HEK293T (cell line): ENCODE results near the gene ARHGEF10L.

Experiments used
- CTCF ChIA-PET: fragments of 350-600 bp; formaldehyde crosslinking; extraction: SDS; loops from one replicate; lab custom pipeline; 2021; ENCODE audit warnings: antibody characterized with exemption, inconsistent platforms; lab: Yijun Ruan, JAX
- POLR2A ChIA-PET: fragments of 350-600 bp; formaldehyde crosslinking; extraction: SDS; loops from one replicate; lab custom pipeline; 2020; ENCODE audit warnings: antibody characterized with exemption, inconsistent platforms; lab: Yijun Ruan, JAX
- DNase-seq: peaks from one replicate; pipeline ENCODE4 v3.0.0; 2012; ENCODE audit warnings: mixed read lengths; ENCODE audit errors: extremely low spot score
- ARNT ChIP-seq: fragments of 450-650 bp; IDR thresholded peaks from 2 replicates; pipeline ENCODE4 v1.6.1; 2017; ENCODE audit warnings: mild to moderate bottlenecking
- BHLHE40 ChIP-seq: fragments of 450-650 bp; IDR thresholded peaks from 2 replicates; pipeline ENCODE4 v1.6.1; 2016; ENCODE audit warnings: mild to moderate bottlenecking, moderate library complexity, borderline replicate concordance
- CTBP1 ChIP-seq: fragments of 450-650 bp; IDR thresholded peaks from 2 replicates; pipeline ENCODE4 v1.6.1; 2016; ENCODE audit warnings: borderline replicate concordance
- ELF4 ChIP-seq: fragments of 450-650 bp; IDR thresholded peaks from 2 replicates; pipeline ENCODE4 v1.6.1; 2017; ENCODE audit warnings: antibody characterized with exemption
- FOXA1 ChIP-seq: fragments of 450-650 bp; IDR thresholded peaks from 2 replicates; pipeline ENCODE4 v1.6.1; 2016; ENCODE audit warnings: mild to moderate bottlenecking
- FOXK2 ChIP-seq: fragments of 450-650 bp; IDR thresholded peaks from 2 replicates; pipeline ENCODE4 v1.6.1; 2016; ENCODE audit warnings: mild to moderate bottlenecking
- FOXM1 ChIP-seq: fragments of 450-650 bp; IDR thresholded peaks from 2 replicates; pipeline ENCODE4 v1.6.1; 2017; ENCODE audit warnings: mild to moderate bottlenecking, borderline replicate concordance
- HDGF ChIP-seq: fragments of 450-650 bp; IDR thresholded peaks from 2 replicates; pipeline ENCODE4 v1.6.1; 2017; ENCODE audit warnings: antibody characterized with exemption, borderline replicate concordance
- L3MBTL2 ChIP-seq: fragments of 450-650 bp; conservative IDR thresholded peaks from 2 replicates; pipeline ENCODE4 v1.6.1; 2016; ENCODE audit warnings: mild to moderate bottlenecking
- LEF1 ChIP-seq: fragments of 450-650 bp; IDR thresholded peaks from 2 replicates; pipeline ENCODE4 v1.6.1; 2017; ENCODE audit warnings: mild to moderate bottlenecking, borderline replicate concordance
- NFRKB ChIP-seq: fragments of 450-650 bp; IDR thresholded peaks from 2 replicates; pipeline ENCODE4 v1.6.1; 2016; ENCODE audit warnings: mild to moderate bottlenecking, moderate library complexity
- PKNOX1 ChIP-seq: fragments of 450-650 bp; IDR thresholded peaks from 2 replicates; pipeline ENCODE4 v1.6.1; 2016
- SP1 ChIP-seq: fragments of 450-650 bp; IDR thresholded peaks from 2 replicates; pipeline ENCODE4 v1.6.1; 2017
- SUZ12 ChIP-seq: fragments of 450-650 bp; IDR thresholded peaks from 2 replicates; pipeline ENCODE4 v1.6.1; 2016; ENCODE audit warnings: mild to moderate bottlenecking
- TARDBP ChIP-seq: fragments of 450-650 bp; IDR thresholded peaks from 2 replicates; pipeline ENCODE4 v1.6.1; 2016
- ZNF384 ChIP-seq: fragments of 450-650 bp; IDR thresholded peaks from 2 replicates; pipeline ENCODE4 v1.6.1; 2016

The ARHGEF10L gene

GRCh38 chr1:17596651-17597509, 57.4 kb downstream of the ARHGEF10L start:
- no peak for TF ChIP-seq TARDBP
- peak; percentile 48; the same call in 1 of the 2 replicates for TF ChIP-seq CTBP1
- TF ChIP-seq FOXK2, result no peak
- no peak for TF ChIP-seq BHLHE40
- POLR2A ChIA-PET, result interaction anchor here (1.2 kb wide), 1 partner anchor 10 kb away, joined by 3 read pairs; no protein-coding TSS in a partner anchor
- CTCF ChIA-PET, result interaction anchor here (0.7 to 2.7 kb wide), 3 partner anchors 10 to 150 kb away, joined by 3 to 15 read pairs (median 4); no protein-coding TSS in a partner anchor
- peak; percentile 77 for DNase-seq

- TF ChIP-seq CTBP1, result no peak
- no peak for TF ChIP-seq PKNOX1
- no peak for TF ChIP-seq LEF1
- no peak for TF ChIP-seq HDGF
- no peak for TF ChIP-seq FOXK2
- TF ChIP-seq ZNF384, result no peak
- CTCF ChIA-PET, result interaction anchor here (0.7 to 2.7 kb wide), 4 partner anchors 9 to 151 kb away, joined by 3 to 15 read pairs (median 4); no protein-coding TSS in a partner anchor
- POLR2A ChIA-PET, result interaction anchor here (1.1 to 1.2 kb wide), 2 partner anchors 11 to 103 kb away, joined by 3 read pairs; no protein-coding TSS in a partner anchor
- DNase-seq, result no peak
These were observed 58.2 kb downstream of the ARHGEF10L start for GRCh38 chr1:17597651-17598050.

- TF ChIP-seq FOXA1 (no peak), CTBP1 (no peak), LEF1 (no peak), FOXK2 (no peak), ARNT (no peak), FOXM1 (no peak), NFRKB (no peak), SUZ12 (no peak), SP1 (no peak), PKNOX1 (no peak), HDGF (no peak), TARDBP (no peak), ZNF384 (no peak), L3MBTL2 (no peak), BHLHE40 (no peak), ELF4 (no peak)
- CTCF ChIA-PET, result interaction anchor here (1.1 to 2.7 kb wide), 2 partner anchors 9 to 24 kb away, joined by 3 to 15 read pairs; no protein-coding TSS in a partner anchor
- POLR2A ChIA-PET, result interaction anchor here (1.1 kb wide), 1 partner anchor 104 kb away, joined by 3 read pairs; no protein-coding TSS in a partner anchor
- DNase-seq, result no peak
These were observed 58.8 kb downstream of the ARHGEF10L start for GRCh38 chr1:17598251-17598650.

GRCh38 chr1:17599291-17599953, 59.9 kb downstream of the ARHGEF10L start:
- DNase-seq, result no peak
- TF ChIP-seq SUZ12, result no peak
- TF ChIP-seq FOXK2, result no peak
- no peak for TF ChIP-seq FOXA1
- TF ChIP-seq FOXM1, result no peak
- no peak for TF ChIP-seq ZNF384
- POLR2A ChIA-PET, result no interaction called here
- CTCF ChIA-PET, result interaction anchor here (0.9 to 2.7 kb wide), 4 partner anchors 8 to 97 kb away, joined by 3 to 15 read pairs (median 4); no protein-coding TSS in a partner anchor

GRCh38 chr1:17599954-17600300, 60.4 kb downstream of the ARHGEF10L start:
- no peak for TF ChIP-seq BHLHE40
- no peak for TF ChIP-seq L3MBTL2
- no peak for TF ChIP-seq FOXA1
- TF ChIP-seq SUZ12, result no peak
- TF ChIP-seq NFRKB, result no peak
- no peak for TF ChIP-seq SP1
- TF ChIP-seq ARNT, result no peak
- TF ChIP-seq LEF1, result no peak
- TF ChIP-seq ELF4, result no peak
- no peak for TF ChIP-seq FOXM1
- no peak for TF ChIP-seq FOXK2
- TF ChIP-seq PKNOX1, result no peak
- no peak for TF ChIP-seq TARDBP
- TF ChIP-seq ZNF384, result no peak
- TF ChIP-seq CTBP1, result no peak
- TF ChIP-seq HDGF, result no peak
- DNase-seq, result no peak
- POLR2A ChIA-PET, result no interaction called here
- CTCF ChIA-PET, result interaction anchor here (0.9 to 1.7 kb wide), 3 partner anchors 25 to 97 kb away, joined by 3 to 4 read pairs (median 3); no protein-coding TSS in a partner anchor

GRCh38 chr1:17600321-17600720, 60.8 kb downstream of the ARHGEF10L start:
- no peak for DNase-seq

More at GRCh38 chr1:17600321-17600720, 60.8 kb downstream of the ARHGEF10L start:
- CTCF ChIA-PET, result interaction anchor here (1.7 kb wide), 1 partner anchor 26 kb away, joined by 3 read pairs; no protein-coding TSS in a partner anchor
- POLR2A ChIA-PET, result no interaction called here
- TF ChIP-seq LEF1 (no peak), ZNF384 (no peak), ELF4 (no peak), L3MBTL2 (no peak), PKNOX1 (no peak), BHLHE40 (no peak), HDGF (no peak), TARDBP (no peak), FOXM1 (no peak), SP1 (no peak), NFRKB (no peak), FOXA1 (no peak), CTBP1 (no peak), SUZ12 (no peak), ARNT (no peak), FOXK2 (no peak)
